GM21360 (cell line): ENCODE results near the gene PRPF6.

Experiments used
- ATAC-seq: cut with Tn5 transposase; IDR thresholded peaks from one replicate; pipeline ENCODE4 v1.9.1; 2021; ENCODE audit warnings: mild to moderate bottlenecking, moderate library complexity; ENCODE audit not compliant: unreplicated experiment

The PRPF6 gene

DNA sequence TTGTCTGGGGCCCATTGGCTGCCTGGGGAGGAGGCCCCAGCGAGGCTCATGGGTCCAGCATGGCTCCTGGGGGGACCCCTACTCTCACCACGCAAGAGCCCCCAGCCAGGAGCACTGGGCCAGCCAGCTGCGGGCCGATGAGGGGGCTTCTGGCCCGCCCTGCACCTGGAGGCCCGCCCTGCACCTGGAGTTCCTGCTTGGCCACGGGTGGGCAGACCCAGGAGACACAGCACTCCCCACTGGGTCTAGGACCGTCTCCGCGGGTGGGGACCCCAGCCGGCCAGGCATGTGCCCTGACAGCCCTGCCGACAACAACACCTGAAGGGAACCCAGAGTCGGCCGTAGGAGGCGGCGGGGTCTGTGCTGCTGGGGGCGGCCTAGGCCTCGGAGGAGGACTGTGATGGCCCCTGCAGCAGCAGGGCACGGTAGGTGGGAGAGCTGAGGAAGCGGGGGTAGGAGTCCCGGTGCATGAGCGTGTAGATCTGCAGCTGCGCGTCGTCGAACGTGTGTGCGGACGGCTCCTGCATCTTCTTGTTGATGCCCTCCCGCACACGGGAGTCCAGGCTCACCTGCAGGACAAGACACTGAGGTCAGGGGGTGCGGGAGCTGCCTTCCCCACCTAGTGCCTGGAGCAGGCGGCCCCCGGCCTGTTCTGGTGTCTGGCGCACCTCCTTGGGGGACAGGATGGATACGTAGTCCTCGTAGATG, 92.7 kb downstream of the PRPF6 start:
- ATAC-seq, result no peak

- no peak for ATAC-seq
These were observed 93.4 kb downstream of the PRPF6 start for GRCh38 chr20:64074184-64074789.

DNA sequence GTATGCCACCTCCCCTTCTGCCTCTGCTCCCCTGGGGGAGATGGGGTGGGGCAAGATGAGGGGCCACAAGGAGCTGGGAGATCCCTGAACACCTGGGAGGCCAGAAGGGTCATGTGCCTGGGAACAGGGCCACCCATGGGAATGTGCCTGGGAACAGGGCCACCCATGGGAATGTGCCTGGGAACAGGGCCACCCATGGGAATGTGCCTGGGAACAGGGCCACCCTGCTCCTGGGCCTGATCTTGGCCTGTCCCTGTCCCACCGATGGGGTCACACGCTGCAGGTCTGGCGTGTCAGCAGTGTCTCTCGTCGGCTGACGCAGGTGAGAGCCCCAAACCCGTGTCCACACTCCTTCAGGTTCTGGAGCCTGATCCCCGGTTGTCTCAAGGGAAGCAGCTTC, 94.0 kb downstream of the PRPF6 start:
- no peak for ATAC-seq

DNA sequence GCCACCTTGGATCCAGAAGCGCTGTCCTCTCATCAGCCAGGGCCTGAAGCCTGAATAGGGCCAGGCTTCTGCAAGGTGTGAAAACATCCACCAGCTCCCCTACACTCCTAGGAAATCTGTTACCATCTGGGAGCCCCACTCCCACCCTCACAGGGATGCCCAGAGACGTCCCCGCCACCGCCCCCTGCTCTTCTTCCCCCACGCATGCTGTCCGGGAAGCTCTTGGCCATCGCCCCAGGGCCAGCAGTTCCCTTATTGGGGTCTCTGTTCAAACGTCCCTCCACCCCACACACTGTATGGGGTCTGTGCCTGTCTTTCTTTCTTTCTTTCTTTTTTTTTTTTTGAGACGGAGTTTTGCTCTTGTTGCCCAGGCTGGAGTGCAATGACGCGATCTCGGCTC, 94.6 kb downstream of the PRPF6 start:
- ATAC-seq, result no peak

- ATAC-seq, result no peak
These were observed 95.4 kb downstream of the PRPF6 start for GRCh38 chr20:64076061-64076997.

DNA sequence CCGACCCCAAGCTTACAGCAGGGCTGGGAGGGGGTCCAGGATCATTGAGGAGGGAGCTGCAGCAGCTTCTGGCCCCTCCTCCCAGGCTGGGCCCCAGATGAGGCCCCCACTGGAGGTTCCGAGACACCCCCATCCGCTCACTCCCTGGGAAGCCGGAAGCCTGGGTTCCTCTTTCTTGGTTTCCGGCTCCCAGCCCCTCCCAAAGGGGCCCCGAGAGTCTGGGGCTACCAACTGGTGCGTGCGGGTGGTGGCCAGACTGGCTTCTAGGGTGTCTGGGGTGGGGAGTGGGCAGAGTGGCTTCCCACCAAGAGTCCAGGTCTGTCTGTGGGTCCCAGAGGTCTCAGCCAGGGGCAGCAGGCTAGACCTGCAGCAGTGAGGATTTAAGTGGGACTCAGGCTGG, 96.2 kb downstream of the PRPF6 start:
- no peak for ATAC-seq

GRCh38 chr20:64077541-64077875, 96.6 kb downstream of the PRPF6 start:
- no peak for ATAC-seq

GRCh38 chr20:64077876-64078551, 97.1 kb downstream of the PRPF6 start:
- ATAC-seq, result no peak

GRCh38 chr20:64078934-64079272, 98.0 kb downstream of the PRPF6 start:
- ATAC-seq, result no peak

DNA sequence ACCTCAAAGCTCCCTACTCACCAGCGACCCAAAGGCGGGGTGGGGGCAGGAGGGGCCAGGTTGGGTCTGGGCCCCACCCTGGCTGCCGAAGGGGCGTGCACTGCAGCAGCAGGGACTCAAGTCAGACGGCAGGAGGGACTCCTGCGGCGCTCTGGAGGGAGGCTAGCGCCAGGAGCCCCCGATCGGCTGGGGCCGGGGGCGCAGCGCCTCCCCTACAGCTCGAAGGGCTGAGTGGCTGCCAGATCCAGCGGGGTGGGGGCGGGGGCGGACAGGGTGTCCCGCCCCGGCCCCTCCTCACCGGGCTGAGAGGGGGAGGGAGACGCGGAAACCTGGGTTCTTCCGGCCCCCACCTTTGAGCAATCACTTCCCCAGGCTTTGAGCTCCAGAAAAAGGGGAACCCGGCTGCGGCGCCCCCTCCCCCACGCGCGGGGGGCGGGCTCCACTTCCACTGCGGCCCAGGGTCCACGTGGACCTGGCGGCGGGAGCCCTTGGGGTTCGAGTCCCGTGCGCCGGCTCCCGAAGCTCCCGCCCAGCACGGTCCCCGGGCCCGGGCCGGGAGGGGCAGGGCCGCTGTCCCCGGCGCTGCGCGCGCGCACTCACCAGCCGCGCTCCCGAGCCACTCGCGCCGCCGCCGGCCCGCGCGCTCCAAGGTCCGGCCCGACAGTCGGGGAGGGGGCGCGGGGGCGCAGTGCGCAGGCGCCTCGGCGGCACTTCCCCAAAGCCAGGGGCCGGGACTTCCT, 98.5 kb downstream of the PRPF6 start, which contains the start of gene RGS19:
Gene RGS19, minus strand, starts transcription at position 246 of the 740 bp plus-strand sequence. CDS start 2,632 bp downstream, outside the sequence.
- ATAC-seq, result peak; percentile 36

GRCh38 chr20:64080013-64080812, 99.3 kb downstream of the PRPF6 start, which contains the start of gene OPRL1:
Gene OPRL1, plus strand, starts transcription at chr20:64080082. Its CDS starts 12,639 bp downstream, at chr20:64092721.
- no peak for ATAC-seq

DNA sequence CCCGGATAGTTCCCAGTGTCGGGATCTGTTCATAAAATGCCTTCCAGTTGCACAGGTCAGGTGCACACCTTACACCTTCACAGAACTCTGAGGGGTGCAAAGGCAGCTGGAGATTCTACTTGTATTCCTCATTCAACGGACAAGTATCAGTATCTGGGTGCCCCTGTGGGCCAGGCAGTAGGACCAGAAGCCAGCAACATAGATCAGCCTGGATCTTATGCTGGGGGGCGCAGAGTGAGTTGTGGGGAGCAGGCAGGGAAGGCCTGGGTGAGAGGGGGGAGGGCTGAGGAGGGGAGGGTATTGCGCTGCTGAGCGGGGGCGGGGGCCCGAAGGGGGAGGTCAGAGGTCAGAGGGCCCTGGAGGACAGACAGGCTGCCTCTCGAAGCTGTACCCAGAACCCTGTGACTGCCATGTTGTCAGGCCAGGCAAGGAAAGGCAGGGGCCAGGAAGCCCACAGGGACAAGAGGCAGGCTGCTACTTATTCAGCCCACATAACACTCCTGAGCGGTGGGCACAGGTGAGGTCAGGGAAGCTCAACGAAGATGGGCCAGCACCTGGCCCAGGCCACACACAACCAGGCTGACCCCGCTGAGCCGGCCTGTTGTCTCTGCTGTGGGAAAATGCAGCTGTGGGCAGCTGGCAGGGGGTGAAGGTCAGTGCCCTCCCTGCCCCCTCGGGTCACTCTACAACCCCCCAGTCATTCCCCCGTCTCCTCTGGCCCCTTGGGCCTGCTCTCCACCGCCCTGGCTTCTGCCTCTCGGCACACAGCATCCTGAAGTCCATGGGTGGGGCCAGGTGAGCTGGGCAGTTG, 100.1 kb downstream of the PRPF6 start:
- ATAC-seq, result no peak

- ATAC-seq, result no peak
These were observed 100.7 kb downstream of the PRPF6 start for GRCh38 chr20:64081624-64081964.

- no peak for ATAC-seq
These were observed 101.3 kb downstream of the PRPF6 start for GRCh38 chr20:64082126-64082731.
